SKM-1 treated with dmso at 0.1 percent for 144 hours (cell line): Measurements from ENCODE around the gene ATP6AP2.

Source experiments
- DNase-seq: peaks from one replicate; lab custom pipeline; 2025; ENCODE audit not compliant: unreplicated experiment; lab: John Stamatoyannopoulos, UW

ATP6AP2 gene

DNA sequence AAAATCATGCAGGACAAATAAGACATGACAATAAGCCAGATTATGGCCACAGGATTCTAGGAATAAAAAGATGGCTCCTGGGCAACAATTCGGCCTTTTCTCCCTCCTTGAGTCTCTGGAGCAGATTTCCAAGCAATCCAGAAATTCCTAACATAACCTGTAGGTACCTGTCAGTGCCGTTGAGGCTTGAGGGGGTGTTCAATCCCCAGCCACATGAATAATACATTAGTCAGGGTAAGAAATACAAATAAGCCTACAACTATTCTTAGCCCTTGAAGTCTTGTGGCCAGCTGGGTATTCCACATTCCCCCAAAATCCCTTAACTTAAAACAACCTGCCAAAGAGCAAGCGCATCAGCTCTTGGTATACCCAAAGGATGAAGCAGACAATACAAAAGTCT lies 56.9 kb downstream of the ATP6AP2 start:
- DNase-seq = no peak

GRCh38 chrX:40644176-40644575 lies 63.4 kb downstream of the ATP6AP2 start:
- peak; percentile 87 for DNase-seq

GRCh38 chrX:40644821-40645358 lies 64.1 kb downstream of the ATP6AP2 start:
- DNase-seq = peak; percentile 71

DNA sequence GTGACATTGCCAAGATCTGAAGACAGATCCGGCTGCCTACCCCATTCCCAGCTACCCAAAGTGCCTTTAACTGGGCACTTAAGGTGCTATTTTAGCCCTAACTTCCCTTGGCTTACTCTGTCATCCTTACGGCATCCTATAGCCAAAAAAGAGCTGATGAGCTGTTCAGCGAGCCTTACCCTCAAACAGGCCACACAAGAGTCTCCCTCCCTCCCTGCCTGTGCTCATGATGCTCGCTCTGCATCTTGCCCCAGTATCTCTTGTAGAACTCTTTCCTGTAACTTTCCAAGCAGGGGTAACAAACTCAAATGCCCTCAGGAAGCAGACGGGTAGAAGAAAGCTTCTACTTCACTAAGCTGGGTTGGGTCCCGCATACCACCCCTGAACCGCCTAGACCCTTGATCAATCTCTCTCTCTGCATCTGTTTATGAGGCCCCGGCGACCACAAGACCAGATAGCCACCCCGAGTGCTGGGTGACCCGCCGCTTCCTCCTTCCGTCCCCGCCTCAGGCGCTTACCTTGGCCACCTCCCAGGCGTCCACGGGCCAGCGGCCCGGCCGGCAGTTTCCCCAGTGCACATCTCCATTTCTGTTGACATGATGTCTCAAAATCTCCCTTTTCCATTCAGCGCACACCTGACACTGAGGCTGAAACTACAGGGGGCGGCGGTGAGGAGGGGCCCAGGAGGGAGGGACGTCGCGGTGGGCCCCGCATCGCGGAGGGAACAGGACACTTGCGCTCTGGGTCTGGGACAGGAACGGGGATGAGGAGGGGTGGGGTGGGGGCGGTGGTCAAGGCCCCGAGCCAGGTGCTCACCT lies 65.9 kb downstream of the ATP6AP2 start:
- DNase-seq = no peak

DNA sequence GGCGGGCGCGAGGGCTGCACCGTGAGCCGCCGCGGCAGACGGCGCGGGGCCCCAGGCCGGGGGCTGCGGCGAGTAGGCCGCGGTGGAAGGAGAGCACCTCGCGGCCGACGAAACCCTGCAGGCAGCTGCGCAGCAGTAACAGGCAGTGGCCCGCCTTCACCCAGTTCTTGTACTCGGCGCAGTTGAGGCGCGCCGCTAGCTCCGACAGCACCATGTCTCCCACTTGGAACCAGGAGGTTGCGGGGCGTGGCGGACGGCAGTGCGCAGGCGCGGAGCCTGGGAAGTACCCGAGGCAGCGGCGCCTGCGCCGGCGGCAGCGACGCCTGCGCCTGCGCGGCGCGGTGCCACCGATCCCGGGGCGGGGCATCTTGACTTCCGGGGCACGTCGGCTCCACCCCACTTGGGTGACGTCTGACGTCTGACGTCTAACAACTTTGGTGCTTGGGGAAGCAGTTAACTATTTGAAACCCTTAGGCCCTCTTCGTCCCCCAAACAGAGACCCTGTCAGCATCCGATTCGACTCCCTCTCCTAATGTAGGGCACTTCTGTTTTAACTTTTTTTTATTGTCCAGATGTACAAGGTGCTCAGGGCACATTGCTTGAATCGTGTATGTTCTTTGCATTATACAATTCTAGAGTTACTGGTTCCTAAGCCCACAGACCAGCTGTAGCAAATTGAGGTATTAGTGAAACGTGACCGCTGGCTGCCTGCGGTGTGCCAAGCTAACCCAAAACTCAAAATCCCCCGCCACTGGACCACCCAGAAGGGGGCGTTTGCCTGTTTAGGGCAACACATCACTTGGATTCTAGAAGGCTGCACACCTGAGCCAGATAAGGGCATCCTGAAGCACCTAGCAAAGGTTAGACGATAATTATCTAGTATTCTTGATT lies 66.8 kb downstream of the ATP6AP2 start, which contains the start of gene CXorf38:
CXorf38 (minus strand) TSS at position 255 of the 891 bp plus-strand sequence; CDS start at position 214, 41 bp downstream.
- peak; percentile 62 for DNase-seq

DNA sequence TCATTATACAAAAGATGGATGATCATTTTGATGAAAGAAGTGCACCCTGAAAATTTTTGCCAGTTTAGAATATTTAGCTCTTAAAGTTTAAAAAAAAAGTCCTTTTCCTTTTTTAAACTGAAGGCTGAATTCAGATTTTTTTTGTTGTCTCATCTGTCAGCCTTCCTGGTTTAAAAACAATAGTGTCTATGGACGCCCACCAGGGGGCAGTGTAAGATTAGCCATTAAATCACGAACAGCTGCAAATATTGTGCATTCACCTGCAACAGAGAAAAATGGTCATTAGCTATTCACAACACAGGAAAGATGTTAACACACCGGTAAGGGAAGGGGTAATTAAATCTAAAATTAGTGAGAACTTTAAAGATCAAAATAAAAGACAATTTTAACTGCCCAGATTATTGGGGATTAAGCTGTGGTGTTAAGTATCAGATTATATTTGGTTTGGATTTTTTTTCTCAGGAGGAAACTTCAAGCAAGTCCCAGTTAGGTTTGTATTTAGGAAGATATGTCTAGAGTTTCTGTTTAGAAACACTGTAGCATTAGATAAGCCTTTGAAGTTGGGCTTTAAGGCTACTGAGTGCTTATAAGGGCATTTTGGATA lies 71.0 kb downstream of the ATP6AP2 start:
- peak; percentile 25 for DNase-seq

DNA sequence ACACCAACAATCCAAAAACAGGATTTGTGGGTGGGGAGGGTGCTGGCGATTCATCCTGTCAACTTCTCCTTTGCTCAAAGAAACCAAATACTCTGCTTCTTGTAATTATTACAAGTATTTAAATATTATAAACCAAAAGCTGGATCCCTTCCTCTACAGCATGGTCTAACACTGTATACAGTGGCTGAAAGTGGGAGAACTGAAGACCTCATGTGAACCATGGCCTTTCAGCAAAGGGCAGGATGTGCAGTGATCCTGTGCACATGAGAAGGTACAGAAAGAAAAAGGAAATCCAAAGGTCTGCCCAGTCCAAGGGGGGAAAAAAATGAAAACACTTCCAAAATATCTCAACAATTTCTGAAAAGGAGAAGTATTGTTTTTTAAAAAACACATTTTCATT lies 71.9 kb downstream of the ATP6AP2 start:
- DNase-seq = no peak

DNA sequence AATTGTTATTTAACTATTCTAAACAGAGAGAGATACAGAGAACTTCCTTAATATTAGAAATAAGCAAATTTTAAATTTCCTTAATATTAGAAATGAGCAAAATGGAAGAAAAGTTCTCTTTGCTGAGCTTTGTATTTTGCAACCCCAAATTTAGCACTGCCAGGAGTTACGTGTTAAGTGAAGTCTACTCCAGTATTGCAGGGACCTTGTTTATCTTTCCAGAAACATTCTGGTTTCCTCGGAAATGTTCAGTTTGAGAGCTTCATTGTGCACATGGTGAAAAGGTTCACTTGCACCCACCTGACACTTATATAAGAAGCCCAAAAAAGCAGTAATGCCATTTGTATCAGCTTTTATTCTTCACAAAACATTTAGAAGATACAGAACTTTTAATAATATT lies 72.8 kb downstream of the ATP6AP2 start:
- DNase-seq = no peak
